PC-9 (cell line): ENCODE measurements around the gene PEMT. TPM values are rescaled to one million over a fixed set of nuclear protein-coding genes. Genes with fewer than 3 reads are reported as not detected.

Source experiments
- BruUV-seq: library from RNA; stranded (reverse); fragments of 400-500 nt; replicated peaks from 2 replicates; lab custom pipeline; 2021; lab: Mats Ljungman, UMichigan
- CTCF ChIA-PET: fragments of 300-600 bp; sonication (Branson Sonifier 250); formaldehyde crosslinking; loops from one replicate; lab custom pipeline; 2022; ENCODE audit warnings: antibody characterized with exemption; lab: Charles Lee
- POLR2A ChIA-PET: fragments of 300-600 bp; sonication (Branson Sonifier 250); formaldehyde crosslinking; loops from one replicate; lab custom pipeline; 2022; ENCODE audit warnings: antibody characterized with exemption; ENCODE audit not compliant: unreplicated experiment; lab: Charles Lee
- DNase-seq, 2 experiments: peaks; one replicate each; pipeline versions ENCODE4 v3.0.0 to v3.0.0-alpha.2; 2015 to 2022; ENCODE audit warnings: mixed read lengths in 1 of 2
- H2AFZ ChIP-seq: fragments of 200-600 bp; sonication (generic); 2 replicates; pipeline ENCODE4 v1.8.1; 2017; ENCODE audit warnings: antibody characterized with exemption
- H3F3A ChIP-seq: fragments of 200-600 bp; sonication (generic); 2 replicates; pipeline ENCODE4 v1.8.1; 2017; ENCODE audit warnings: antibody characterized with exemption, mild to moderate bottlenecking, low read depth; ENCODE audit not compliant: insufficient read depth
- H3K27ac ChIP-seq: fragments of 200-600 bp; sonication (generic); 2 replicates; pipeline ENCODE4 v1.6.1; 2016; ENCODE audit warnings: mixed run types
- H3K27me3 ChIP-seq: fragments of 200-600 bp; sonication (generic); 2 replicates; pipeline ENCODE4 v1.6.1; 2016; ENCODE audit warnings: low read depth, mixed run types; ENCODE audit not compliant: insufficient read depth
- H3K36me3 ChIP-seq: fragments of 200-600 bp; sonication (generic); 2 replicates; pipeline ENCODE4 v1.6.1; 2016; ENCODE audit warnings: low read depth, mixed run types
- H3K4me1 ChIP-seq: fragments of 200-600 bp; sonication (generic); replicated peaks from 2 replicates; pipeline ENCODE4 v1.6.1; 2016; ENCODE audit warnings: mixed run types; ENCODE audit not compliant: insufficient read depth
- H3K4me2 ChIP-seq: fragments of 200-600 bp; sonication (generic); 2 replicates; pipeline ENCODE4 v1.6.1; 2017; ENCODE audit warnings: mixed run types
- H3K4me3 ChIP-seq: fragments of 200-600 bp; sonication (generic); 2 replicates; pipeline ENCODE4 v1.6.1; 2016; ENCODE audit warnings: mixed run types
- H3K79me2 ChIP-seq: fragments of 200-600 bp; sonication (generic); 2 replicates; pipeline ENCODE4 v1.6.1; 2017; ENCODE audit warnings: low read depth, mixed run types
- H3K9me2 ChIP-seq: fragments of 200-600 bp; sonication (generic); 2 replicates; pipeline ENCODE4 v1.8.1; 2017; ENCODE audit warnings: mild to moderate bottlenecking; ENCODE audit not compliant: insufficient read depth
- H3K9me3 ChIP-seq: fragments of 200-600 bp; sonication (generic); 2 replicates; pipeline ENCODE4 v1.8.1; 2016; ENCODE audit warnings: low read depth; ENCODE audit not compliant: insufficient read depth
- H4K20me1 ChIP-seq: fragments of 200-600 bp; sonication (generic); 2 replicates; pipeline ENCODE4 v1.8.1; 2017; ENCODE audit not compliant: insufficient read depth
- CTCF ChIP-seq: fragments of 200-600 bp; sonication (generic); conservative IDR thresholded peaks from 2 replicates; pipeline ENCODE4 v1.6.1; 2017; ENCODE audit warnings: mixed run types, antibody characterized with exemption, mild to moderate bottlenecking, moderate library complexity
- EZH2 ChIP-seq: fragments of 200-600 bp; sonication (generic); IDR thresholded peaks from 2 replicates; pipeline ENCODE4 v1.8.0; 2017; ENCODE audit warnings: antibody characterized with exemption, low read depth
- intact Hi-C: fragments of 100-400 bp; cut with micrococcal nuclease; formaldehyde crosslinking; loops from one replicate; pipeline ENCODE4 v1.10.0; 2022; ENCODE audit not compliant: unreplicated experiment
- total RNA-seq: library from RNA; stranded (reverse); gene quantifications from 2 replicates; pipeline ENCODE4 v1.2.3, GENCODE V29; 2021

The PEMT gene
- total RNA-seq, 1 experiment from 2014 or later = 61.2 TPM

DNA sequence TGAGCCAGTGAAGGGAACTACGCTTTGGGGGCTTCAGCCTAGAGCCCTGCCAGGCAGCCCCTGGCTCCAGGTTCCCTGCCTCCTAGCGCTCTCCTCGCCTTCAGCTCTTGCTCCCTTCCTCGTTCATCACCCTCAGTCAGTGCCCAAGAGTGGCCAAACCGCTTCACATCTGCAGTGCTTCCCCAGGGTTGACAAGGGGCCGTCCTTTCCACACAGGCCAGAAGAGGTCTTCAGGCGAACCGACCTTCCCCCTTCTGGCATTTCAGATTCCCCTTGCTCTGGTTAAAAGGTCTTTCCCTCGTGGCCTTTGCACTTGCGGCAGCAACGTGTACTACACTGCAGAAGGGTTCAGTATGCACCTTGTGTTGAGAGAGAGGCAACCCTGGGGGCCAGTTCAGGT is 99.4 kb downstream of the PEMT start:
- intact Hi-C loops = loop anchor here (10.0 kb wide), 1 partner anchor 423 kb away; no protein-coding TSS in a partner anchor
- POLR2A ChIA-PET = interaction anchor here (0.6 kb wide), 1 partner anchor 98 kb away, joined by 6 read pairs; no protein-coding TSS in a partner anchor

GRCh38 chr17:17491546-17491988 is 99.9 kb downstream of the PEMT start:
- H3K4me3 ChIP-seq = no peak overlapping the region
- H3K36me3 ChIP-seq = peaks cover 8% of the 10 kb centered on the region; the same call in 1 of the 2 replicates
- H4K20me1 ChIP-seq = peaks cover 23% of the 10 kb centered on the region
- no peaks in the 10 kb centered on the region for H3K9me2 ChIP-seq
- ChIA-PET POLR2A (interaction anchor here (0.6 kb wide), 1 partner anchor 99 kb away, joined by 6 read pairs; no protein-coding TSS in a partner anchor), CTCF (no interaction called here)
- peaks cover 19% of the 10 kb centered on the region; the same call in 1 of the 2 replicates for H3F3A ChIP-seq
- H3K27me3 ChIP-seq = no peaks in the 10 kb centered on the region
- no peaks in the 10 kb centered on the region; the same call in 1 of the 2 replicates for H3K4me1 ChIP-seq
- H2AFZ ChIP-seq = no peak overlapping the region
- H3K27ac ChIP-seq = no peak overlapping the region
- no TSS peak for BruUV-seq
- no peak overlapping the region for H3K4me2 ChIP-seq
- H3K9me3 ChIP-seq = no peaks in the 10 kb centered on the region
- no peaks in the 10 kb centered on the region for H3K79me2 ChIP-seq
- DNase-seq = no peak
- TF ChIP-seq EZH2 (no peak), CTCF (no peak)
- intact Hi-C loops = loop anchor here (10.0 kb wide), 1 partner anchor 423 kb away; no protein-coding TSS in a partner anchor

More for the DNA sequence above, 99.4 kb downstream of the PEMT start:
- no TSS peak for BruUV-seq
- Histone ChIP-seq H3K9me3 (no peaks in the 10 kb centered on the region), H3K36me3 (peaks cover 8% of the 10 kb centered on the region; the same call in 1 of the 2 replicates), H4K20me1 (peaks cover 23% of the 10 kb centered on the region), H3K27ac (no peak overlapping the region), H3K79me2 (no peaks in the 10 kb centered on the region), H2AFZ (no peak overlapping the region), H3K27me3 (no peaks in the 10 kb centered on the region), H3K4me3 (no peak overlapping the region), H3K4me2 (no peak overlapping the region), H3F3A (peaks cover 19% of the 10 kb centered on the region; the same call in 1 of the 2 replicates), H3K4me1 (no peaks in the 10 kb centered on the region; the same call in 1 of the 2 replicates), H3K9me2 (no peaks in the 10 kb centered on the region)
- CTCF ChIA-PET = no interaction called here
- no peak for TF ChIP-seq CTCF
- TF ChIP-seq EZH2 = no peak
- no peak for DNase-seq

GRCh38 chr17:17491031-17491471 is 100.5 kb downstream of the PEMT start:
- Histone ChIP-seq H3K4me3 (no peak overlapping the region), H3K27me3 (no peaks in the 10 kb centered on the region), H3K27ac (no peak overlapping the region), H3K79me2 (no peaks in the 10 kb centered on the region), H2AFZ (no peak overlapping the region), H3K36me3 (peaks cover 8% of the 10 kb centered on the region; the same call in 1 of the 2 replicates), H4K20me1 (peaks cover 26% of the 10 kb centered on the region), H3K4me2 (no peak overlapping the region), H3K9me3 (no peaks in the 10 kb centered on the region), H3K9me2 (no peaks in the 10 kb centered on the region), H3F3A (peaks cover 19% of the 10 kb centered on the region; the same call in 1 of the 2 replicates), H3K4me1 (no peaks in the 10 kb centered on the region)
- intact Hi-C loops = loop anchor here (10.0 kb wide), 1 partner anchor 424 kb away; no protein-coding TSS in a partner anchor
- POLR2A ChIA-PET = interaction anchor here (0.6 kb wide), 1 partner anchor 99 kb away, joined by 6 read pairs; no protein-coding TSS in a partner anchor
- TF ChIP-seq EZH2 (no peak), CTCF (no peak)
- CTCF ChIA-PET = no interaction called here
- DNase-seq = no peak
- BruUV-seq = no TSS peak
